GM19395 (cell line): ENCODE measurements around the gene TIAM2.
"Not testable (repeated sequence)": the region's sequence is repeated elsewhere in the genome, so short reads cannot be mapped to it uniquely, and the experiment has no call there.

ENCODE experiments used
- ATAC-seq: cut with Tn5 transposase; IDR thresholded peaks from one replicate; pipeline ENCODE4 v1.9.1; 2021; ENCODE audit warnings: mild to moderate bottlenecking, moderate library complexity; ENCODE audit not compliant: unreplicated experiment

Gene TIAM2

GRCh38 chr6:154995254-154996015 is at the start of gene TIAM2:
Gene TIAM2 (plus strand): TSS chr6:154995315. CDS start chr6:155129224, 133,909 bp downstream.
- ATAC-seq: peak; percentile 56

GRCh38 chr6:154950979-154951344 is 44.2 kb upstream of the TIAM2 start:
- ATAC-seq: peak; percentile 9

- peak; percentile 91 for ATAC-seq
Measured at GRCh38 chr6:154951345-154952200, 43.5 kb upstream of the TIAM2 start.

- no peak for ATAC-seq
Measured at GRCh38 chr6:154953644-154954043, 41.5 kb upstream of the TIAM2 start.

- ATAC-seq: no peak
Measured at GRCh38 chr6:154954347-154954746, 40.8 kb upstream of the TIAM2 start.

- ATAC-seq: no peak
Measured at GRCh38 chr6:154956771-154957522, 38.2 kb upstream of the TIAM2 start.

- ATAC-seq: no peak
Measured at GRCh38 chr6:154958469-154958868, 36.6 kb upstream of the TIAM2 start.

DNA sequence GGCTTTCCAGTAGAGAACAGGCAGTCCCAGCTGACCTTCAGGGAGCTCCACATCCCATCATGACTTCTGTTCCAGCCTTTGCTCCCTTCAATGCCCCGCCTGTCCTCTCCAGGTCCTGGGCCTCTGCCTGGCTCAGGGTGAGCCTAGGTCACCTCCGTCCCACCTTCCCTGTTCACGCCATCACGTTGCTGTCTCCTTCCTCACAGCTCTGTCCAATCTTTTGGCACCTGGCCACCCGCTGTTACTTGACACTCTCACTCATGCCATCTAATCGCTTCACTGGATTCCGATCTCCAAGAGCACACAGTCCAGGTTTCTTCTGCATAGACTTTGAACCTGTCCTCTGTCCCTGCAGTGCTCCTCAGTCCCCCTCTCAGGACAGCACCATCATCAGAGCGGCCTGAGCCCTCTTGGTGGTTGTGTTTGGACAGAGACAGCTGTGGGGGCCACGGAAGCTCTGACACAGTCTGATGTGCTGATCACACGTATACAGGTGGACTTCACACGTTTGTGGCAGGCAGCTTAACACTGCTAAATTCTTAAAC is 34.7 kb upstream of the TIAM2 start:
- ATAC-seq: no peak

GRCh38 chr6:154960854-154961530 is 34.1 kb upstream of the TIAM2 start:
- ATAC-seq: no peak

- no peak for ATAC-seq
Measured at GRCh38 chr6:154962753-154963152, 32.4 kb upstream of the TIAM2 start.

GRCh38 chr6:154966065-154966770 is 28.9 kb upstream of the TIAM2 start:
- ATAC-seq: not testable (repeated sequence)

GRCh38 chr6:154969796-154970195 is 25.3 kb upstream of the TIAM2 start:
- no peak for ATAC-seq

DNA sequence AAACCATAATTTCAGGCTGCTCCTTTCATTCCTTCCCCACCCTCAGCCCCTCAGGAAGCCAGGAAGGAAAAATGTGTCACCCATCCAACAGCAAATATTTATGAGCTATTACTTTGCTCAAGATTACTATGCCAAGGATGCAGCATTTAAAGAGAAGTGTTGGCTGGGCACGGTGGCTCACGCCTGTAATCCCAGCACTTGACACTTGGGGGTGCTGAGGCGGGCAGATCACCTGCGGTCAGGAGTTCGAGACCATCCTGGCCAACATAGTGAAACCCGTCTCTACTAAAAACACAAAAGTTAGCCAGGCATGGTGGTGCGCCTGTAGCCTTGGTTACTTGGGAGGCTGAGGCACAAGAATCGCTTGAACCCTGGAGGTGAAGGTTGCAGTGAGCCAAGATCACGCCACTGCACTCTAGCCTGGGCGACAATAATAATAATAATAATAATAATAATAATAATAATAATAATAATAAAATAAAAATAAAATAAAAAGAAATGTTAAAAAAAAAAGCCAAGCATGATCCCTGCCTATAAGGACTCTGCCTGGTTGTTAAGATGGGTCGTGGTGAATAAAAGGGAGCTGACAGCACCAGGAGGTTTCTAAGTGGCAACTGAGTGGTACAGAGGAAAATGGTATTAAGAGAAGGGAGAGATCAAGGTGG is 20.5 kb upstream of the TIAM2 start:
- ATAC-seq: no peak

GRCh38 chr6:154977588-154977987 is 17.5 kb upstream of the TIAM2 start:
- ATAC-seq: no peak

DNA sequence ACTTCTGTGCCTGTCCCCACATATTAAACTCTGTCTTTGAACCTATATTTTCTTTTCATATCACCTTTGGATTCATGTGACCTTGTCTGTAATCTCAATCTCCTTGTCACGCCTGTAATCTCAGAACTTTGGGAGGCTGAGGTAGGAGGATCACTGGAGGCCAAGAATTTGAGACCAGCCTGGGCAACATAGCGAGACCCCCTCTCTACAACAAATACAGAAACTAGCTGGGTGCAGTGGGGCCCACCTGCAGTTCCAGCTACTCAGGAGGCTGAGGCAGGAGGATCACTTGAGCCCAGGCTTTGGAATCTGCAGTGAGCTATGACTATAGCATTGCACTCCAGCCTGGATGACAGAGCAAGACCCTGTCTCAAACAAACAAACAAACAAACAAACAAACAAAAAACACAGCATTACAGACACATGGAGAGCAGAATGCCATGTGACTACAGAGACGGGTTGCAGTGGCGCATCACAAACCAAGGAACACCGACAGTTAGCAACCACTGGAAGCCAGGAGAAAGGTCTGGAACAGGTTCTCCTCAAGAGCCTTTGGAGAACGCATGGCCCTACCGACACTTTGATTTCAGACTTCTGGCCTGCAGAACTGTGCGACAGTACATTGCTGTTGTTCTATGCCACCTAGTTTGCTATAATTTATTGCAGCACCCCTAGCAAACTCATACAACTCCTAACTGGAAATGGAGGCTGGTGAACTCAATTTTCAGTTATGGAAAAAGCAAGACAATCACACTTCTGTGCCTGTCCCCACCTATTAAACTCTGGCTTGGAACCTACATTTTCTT is 14.6 kb upstream of the TIAM2 start:
- ATAC-seq: no peak

- peak; percentile 82 for ATAC-seq
Measured at GRCh38 chr6:154981079-154981870, 13.8 kb upstream of the TIAM2 start.

GRCh38 chr6:154984146-154984545 is 11.0 kb upstream of the TIAM2 start:
- ATAC-seq: no peak

GRCh38 chr6:154986787-154987235 is 8.3 kb upstream of the TIAM2 start:
- ATAC-seq: no peak
